Parathyroid adenoma (tissue), 2 donors: ENCODE measurements around the gene RAB11FIP3.
A peak's percentile ranks its signal among the peaks of the same experiment; 100 is the strongest.

ENCODE experiments used
- H2AFZ ChIP-seq: fragments of 300-600 bp; sonication (generic); one replicate; pipeline ENCODE4 v1.7.0; 2017; ENCODE audit warnings: antibody characterized with exemption, mild to moderate bottlenecking
- H3K27ac ChIP-seq: fragments of 300-600 bp; sonication (generic); one replicate; pipeline ENCODE4 v1.7.0; 2017
- H3K27me3 ChIP-seq: fragments of 300-600 bp; sonication (generic); one replicate; pipeline ENCODE4 v1.7.0; 2017; ENCODE audit warnings: low read length; ENCODE audit not compliant: control insufficient read depth, insufficient read depth
- H3K36me3 ChIP-seq: fragments of 300-600 bp; sonication (generic); one replicate; pipeline ENCODE4 v1.7.0; 2017; ENCODE audit warnings: low read length; ENCODE audit not compliant: control insufficient read depth, insufficient read depth
- H3K4me1 ChIP-seq: fragments of 300-600 bp; sonication (generic); one replicate; pipeline ENCODE4 v1.7.0; 2017; ENCODE audit warnings: control low read depth
- H3K4me2 ChIP-seq: fragments of 300-600 bp; sonication (generic); one replicate; pipeline ENCODE4 v1.7.0; 2017; ENCODE audit warnings: low read length
- H3K4me3 ChIP-seq: fragments of 300-600 bp; sonication (generic); one replicate; pipeline ENCODE4 v1.7.0; 2017; ENCODE audit warnings: low read depth, low read length
- H3K79me2 ChIP-seq: fragments of 300-600 bp; sonication (generic); one replicate; pipeline ENCODE4 v1.7.0; 2017; ENCODE audit warnings: control low read depth
- H3K9ac ChIP-seq: fragments of 300-600 bp; sonication (generic); one replicate; pipeline ENCODE4 v1.7.0; 2017; ENCODE audit warnings: mild to moderate bottlenecking
- H3K9me3 ChIP-seq: fragments of 300-600 bp; sonication (generic); one replicate; pipeline ENCODE4 v1.7.0; 2017; ENCODE audit warnings: low read length; ENCODE audit not compliant: control insufficient read depth
- CTCF ChIP-seq: fragments of 300-600 bp; sonication (generic); IDR thresholded peaks from one replicate; pipeline ENCODE4 v1.7.0; 2017; ENCODE audit warnings: antibody characterized with exemption, mild to moderate bottlenecking
- donor health status: primary hyperparathyroidism.

The RAB11FIP3 gene

GRCh38 chr16:546909-547770, 121.7 kb downstream of the RAB11FIP3 start:
- no peaks in the 10 kb centered on the region for H3K36me3 ChIP-seq
- no peak overlapping the region for H3K4me3 ChIP-seq
- peaks cover 3% of the 10 kb centered on the region for H3K79me2 ChIP-seq
- H3K27me3 ChIP-seq = no peaks in the 10 kb centered on the region
- no peaks in the 10 kb centered on the region for H3K9me3 ChIP-seq
- H3K27ac ChIP-seq = no peak overlapping the region
- no peak overlapping the region for H2AFZ ChIP-seq
- no peak overlapping the region for H3K9ac ChIP-seq
- peak; percentile 73 for TF ChIP-seq CTCF
- H3K4me2 ChIP-seq = no peak overlapping the region
- no peaks in the 10 kb centered on the region for H3K4me1 ChIP-seq

GRCh38 chr16:548586-548985, 123.1 kb downstream of the RAB11FIP3 start:
- H3K9me3 ChIP-seq = no peaks in the 10 kb centered on the region
- no peaks in the 10 kb centered on the region for H3K27me3 ChIP-seq
- no peak overlapping the region for H3K27ac ChIP-seq
- no peaks in the 10 kb centered on the region for H3K4me1 ChIP-seq
- TF ChIP-seq CTCF = no peak
- no peak overlapping the region for H3K4me3 ChIP-seq
- no peak overlapping the region for H2AFZ ChIP-seq
- no peaks in the 10 kb centered on the region for H3K36me3 ChIP-seq
- no peak overlapping the region for H3K9ac ChIP-seq
- H3K79me2 ChIP-seq = no peaks in the 10 kb centered on the region
- no peak overlapping the region for H3K4me2 ChIP-seq

- Histone ChIP-seq H3K27me3 (no peaks in the 10 kb centered on the region), H2AFZ (no peak overlapping the region), H3K4me3 (no peak overlapping the region), H3K4me2 (no peak overlapping the region), H3K27ac (no peak overlapping the region), H3K9ac (no peak overlapping the region), H3K4me1 (no peaks in the 10 kb centered on the region), H3K36me3 (no peaks in the 10 kb centered on the region), H3K9me3 (no peaks in the 10 kb centered on the region), H3K79me2 (no peaks in the 10 kb centered on the region)
- no peak for TF ChIP-seq CTCF
Measured at GRCh38 chr16:549544-550263, 124.3 kb downstream of the RAB11FIP3 start.

- H3K4me1 ChIP-seq = no peaks in the 10 kb centered on the region
- no peak overlapping the region for H3K27ac ChIP-seq
- no peak for TF ChIP-seq CTCF
- no peak overlapping the region for H3K9ac ChIP-seq
- H2AFZ ChIP-seq = no peak overlapping the region
- no peaks in the 10 kb centered on the region for H3K36me3 ChIP-seq
- H3K27me3 ChIP-seq = no peaks in the 10 kb centered on the region
- H3K4me2 ChIP-seq = no peak overlapping the region
- no peak overlapping the region for H3K4me3 ChIP-seq
- H3K79me2 ChIP-seq = no peaks in the 10 kb centered on the region
- no peaks in the 10 kb centered on the region for H3K9me3 ChIP-seq
Measured at GRCh38 chr16:551210-551609, 125.8 kb downstream of the RAB11FIP3 start.
